GM18505 (cell line): Measurements from ENCODE around the gene SH3PXD2B.
"Not testable (repeated sequence)": the region's sequence is repeated elsewhere in the genome, so short reads cannot be mapped to it uniquely, and the experiment has no call there.

Experiments
- ATAC-seq: cut with Tn5 transposase; IDR thresholded peaks from one replicate; pipeline ENCODE4 v1.9.1; 2021; ENCODE audit not compliant: unreplicated experiment
- POLR2A ChIP-seq: IDR thresholded peaks from 4 replicates; pipeline ENCODE4 v1.6.1; 2011; ENCODE audit warnings: borderline replicate concordance; ENCODE audit not compliant: insufficient read depth, insufficient read length; ENCODE audit errors: extremely low read depth

Gene SH3PXD2B

DNA sequence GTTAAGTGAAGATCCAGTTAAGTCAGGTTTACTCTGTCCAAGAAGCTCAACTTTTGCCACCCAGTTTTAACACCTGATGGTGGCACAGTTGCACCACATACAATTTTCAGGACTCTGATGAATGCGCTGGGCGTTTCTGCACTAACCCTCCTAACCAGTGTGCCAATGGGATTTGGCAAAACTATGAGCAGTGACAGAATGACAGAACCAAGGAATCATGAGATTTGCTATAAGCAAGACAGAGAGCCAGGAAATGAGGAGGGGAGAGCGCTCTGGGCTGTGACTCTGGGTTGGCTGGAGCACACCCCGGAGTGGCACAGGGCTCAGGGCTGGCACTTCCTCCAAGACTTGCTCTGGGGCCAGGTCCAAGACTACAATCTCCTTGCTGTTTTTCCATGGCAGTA, 84.1 kb downstream of the SH3PXD2B start:
- TF ChIP-seq POLR2A = no peak
- ATAC-seq = no peak

DNA sequence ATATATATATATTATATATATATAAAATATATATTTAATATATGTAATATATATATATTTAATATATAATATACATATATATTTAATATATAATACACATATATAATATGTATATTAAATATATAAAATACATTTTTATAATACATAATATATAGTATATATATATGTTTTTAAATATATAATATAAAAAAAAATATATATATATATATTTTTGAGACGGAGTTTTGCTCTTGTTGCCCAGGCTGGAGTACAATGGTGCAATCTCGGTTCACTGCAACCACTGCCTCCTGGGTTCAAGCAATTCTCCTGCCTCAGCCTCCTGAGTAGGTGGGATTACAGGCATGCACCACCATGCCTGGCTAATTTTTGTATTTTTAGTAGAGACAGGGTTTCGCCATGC, 85.6 kb downstream of the SH3PXD2B start:
- not testable (repeated sequence) for ATAC-seq

DNA sequence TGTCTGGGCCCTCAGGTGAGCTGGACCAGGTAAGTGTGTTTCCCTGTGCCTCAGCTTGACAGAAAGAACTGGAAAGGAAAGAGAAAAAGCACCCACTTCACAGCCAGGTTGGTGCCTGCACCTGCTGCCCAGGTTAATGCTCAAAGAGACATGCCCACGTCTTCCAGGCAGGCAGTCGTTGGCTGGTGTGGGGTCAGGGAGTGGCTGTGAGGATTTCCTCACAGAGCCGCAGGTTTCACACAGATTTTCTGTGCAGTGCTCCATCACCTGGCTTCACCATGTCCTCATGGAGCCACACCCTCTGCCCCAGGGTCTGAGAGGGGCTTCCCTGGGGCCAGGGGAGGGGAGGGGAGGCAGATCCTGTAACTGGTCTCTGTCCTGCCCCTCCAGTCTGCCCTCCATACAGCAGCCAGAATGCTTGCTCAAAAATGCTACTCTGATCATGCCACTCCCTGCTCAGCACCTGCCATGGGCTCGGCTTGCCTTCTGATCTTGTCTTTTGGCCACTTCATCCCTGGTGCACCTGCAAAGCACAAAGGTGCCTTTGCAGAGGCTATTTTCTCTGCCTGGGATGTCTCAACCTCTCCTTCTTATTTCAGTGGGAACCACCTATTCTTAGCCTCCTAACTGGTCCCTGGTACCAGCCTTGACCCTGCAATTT, 88.2 kb downstream of the SH3PXD2B start:
- TF ChIP-seq POLR2A = no peak

DNA sequence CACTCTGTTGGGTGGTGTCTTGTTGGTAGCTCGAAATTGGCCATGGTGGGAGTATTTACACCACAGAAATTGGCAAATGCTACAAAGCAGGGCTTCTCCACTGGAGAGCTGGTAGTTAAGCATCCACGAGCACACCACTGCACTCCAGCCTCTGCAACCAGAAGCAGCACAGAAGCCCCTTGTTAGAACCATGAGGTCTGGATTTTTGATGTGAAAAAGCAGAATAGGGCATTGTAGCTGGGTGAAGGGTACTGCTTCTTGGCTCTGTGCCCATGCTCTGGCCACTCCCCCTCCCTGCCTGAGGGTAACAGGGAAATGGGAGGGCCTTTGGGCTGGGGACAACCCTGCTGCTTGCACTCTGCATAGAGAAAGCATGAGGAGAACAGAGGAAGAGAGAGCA, 89.6 kb downstream of the SH3PXD2B start:
- no peak for ATAC-seq
- no peak for TF ChIP-seq POLR2A

More for the DNA sequence above, 88.2 kb downstream of the SH3PXD2B start:
- ATAC-seq = no peak

DNA sequence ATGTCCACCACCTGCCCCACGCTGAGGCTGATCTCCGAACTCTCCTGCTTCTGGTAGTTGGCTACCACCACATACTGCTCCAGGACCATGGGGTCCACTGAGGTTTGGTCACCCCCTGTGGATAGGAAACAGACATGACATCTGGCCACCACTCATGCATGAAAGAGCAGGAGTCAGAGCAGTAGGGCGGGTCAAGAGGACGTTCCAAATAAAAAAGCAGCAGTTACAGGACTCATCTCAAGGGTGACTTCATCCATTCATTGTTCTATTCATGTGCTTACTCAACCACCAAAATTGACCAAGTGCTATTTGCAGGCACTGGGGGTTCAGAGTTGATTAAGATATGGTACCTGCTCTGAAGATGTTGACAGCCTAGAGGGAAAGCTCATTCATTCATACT, 91.6 kb downstream of the SH3PXD2B start:
- TF ChIP-seq POLR2A = no peak

DNA sequence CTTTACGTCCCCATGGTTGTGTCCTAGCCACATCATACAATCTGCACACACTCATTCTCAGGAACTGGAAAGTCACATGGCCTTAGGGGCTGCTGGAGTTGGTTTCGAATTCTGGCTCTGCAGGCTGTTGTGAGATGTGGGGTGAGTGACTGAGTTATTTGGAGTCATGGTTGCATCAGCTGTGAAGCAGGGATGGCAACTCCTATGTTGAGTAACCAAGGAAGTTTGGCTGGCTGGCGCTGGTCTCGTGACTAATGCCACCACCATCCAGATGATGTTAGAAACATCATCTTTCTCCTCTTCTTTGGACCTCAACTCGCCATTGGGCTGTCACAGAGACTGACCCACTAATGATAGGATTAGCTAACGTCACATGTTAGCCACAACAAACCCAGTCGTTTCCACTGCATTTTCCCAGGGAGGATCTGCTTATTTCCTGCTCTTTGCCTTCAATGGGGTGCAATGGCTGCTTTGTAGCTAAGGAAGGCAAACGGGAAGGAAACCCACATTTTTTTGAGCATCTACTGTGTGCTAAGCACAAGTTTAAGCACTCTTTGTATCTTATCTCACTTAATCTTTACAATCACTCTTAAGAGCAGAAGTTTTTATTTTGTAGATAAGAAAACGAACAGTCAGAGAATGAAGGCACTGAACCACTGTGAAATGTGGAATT, 92.6 kb downstream of the SH3PXD2B start:
- no peak for TF ChIP-seq POLR2A
- ATAC-seq = no peak

More for the DNA sequence above, 91.6 kb downstream of the SH3PXD2B start:
- ATAC-seq = no peak

DNA sequence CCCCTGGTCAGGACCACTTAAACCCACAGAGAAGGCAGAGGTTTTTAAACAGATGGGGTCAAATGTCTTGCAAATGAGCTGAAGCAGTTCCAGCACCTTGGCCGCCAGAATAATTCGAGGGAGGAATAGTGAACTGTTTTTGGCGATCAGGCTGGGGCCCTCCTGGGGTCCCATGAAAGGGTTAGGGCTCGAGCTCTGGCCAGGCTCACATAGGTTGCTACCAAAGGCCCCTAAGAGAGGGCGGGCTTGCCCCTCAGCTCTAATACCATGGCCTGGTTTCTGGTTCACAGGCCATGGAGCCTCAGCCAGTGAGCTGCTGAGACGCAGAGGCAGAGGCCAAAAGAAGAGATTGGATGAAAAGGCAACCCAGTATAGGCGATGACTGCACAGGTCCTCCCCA, 96.0 kb downstream of the SH3PXD2B start:
- ATAC-seq = no peak
- TF ChIP-seq POLR2A = no peak

DNA sequence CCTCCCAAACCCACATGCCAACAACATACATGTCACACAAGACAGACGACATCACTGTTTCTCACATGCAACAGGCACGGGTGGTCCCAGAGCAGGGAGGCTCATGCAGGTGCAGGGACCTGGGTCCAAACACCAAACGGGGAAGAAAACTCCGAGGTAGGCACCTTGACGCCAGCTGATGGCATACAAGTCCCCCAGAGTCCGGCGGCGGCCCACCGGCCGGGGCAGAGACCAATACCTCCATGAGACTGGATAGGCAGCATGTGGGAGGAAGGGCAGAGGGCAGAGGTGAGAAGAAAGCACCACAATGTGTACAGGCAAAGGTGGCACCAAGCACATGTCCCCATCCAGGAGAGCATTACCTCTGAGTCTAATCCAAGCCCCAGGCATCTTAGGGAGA, 97.8 kb downstream of the SH3PXD2B start:
- ATAC-seq = no peak
- no peak for TF ChIP-seq POLR2A

DNA sequence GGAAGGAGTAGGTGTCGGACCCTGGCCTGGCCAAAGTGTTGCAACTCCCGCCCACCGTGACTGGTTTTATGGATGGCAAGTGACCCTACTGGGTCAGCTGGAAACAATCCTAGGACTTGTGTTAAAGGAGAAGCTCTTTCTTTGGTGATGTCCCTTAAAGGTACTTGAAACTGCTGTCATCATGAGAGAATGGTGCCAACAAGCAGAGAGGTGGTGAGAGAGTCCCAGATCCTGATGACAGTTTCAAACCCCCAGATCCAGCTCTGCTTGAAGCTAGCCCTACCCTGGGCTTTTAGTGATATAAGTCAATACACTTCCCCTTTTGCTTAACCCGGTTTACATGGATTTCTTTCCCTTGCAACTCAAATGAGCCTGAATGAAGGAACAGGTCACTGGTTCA, 98.3 kb downstream of the SH3PXD2B start:
- ATAC-seq = no peak
- TF ChIP-seq POLR2A = no peak

DNA sequence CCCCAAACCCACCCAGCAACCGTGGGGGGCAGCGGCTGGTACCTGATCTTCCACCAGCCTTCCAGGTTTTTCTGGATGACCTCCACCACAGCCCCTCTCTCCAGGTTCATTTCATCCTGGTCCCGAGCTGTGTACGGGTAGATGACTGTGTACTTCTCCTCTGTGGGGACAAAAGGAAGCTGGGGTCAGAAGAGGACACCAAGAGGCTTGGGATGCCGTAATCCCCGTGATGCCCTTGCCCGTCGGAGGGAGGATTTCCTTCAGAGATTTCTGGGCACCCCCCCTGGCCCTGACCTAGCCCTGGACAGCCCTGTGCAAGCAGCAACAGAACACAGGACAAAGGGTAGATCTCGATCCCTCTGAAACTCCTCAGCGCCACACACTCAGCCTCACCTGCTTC, 100.5 kb downstream of the SH3PXD2B start:
- no peak for TF ChIP-seq POLR2A

DNA sequence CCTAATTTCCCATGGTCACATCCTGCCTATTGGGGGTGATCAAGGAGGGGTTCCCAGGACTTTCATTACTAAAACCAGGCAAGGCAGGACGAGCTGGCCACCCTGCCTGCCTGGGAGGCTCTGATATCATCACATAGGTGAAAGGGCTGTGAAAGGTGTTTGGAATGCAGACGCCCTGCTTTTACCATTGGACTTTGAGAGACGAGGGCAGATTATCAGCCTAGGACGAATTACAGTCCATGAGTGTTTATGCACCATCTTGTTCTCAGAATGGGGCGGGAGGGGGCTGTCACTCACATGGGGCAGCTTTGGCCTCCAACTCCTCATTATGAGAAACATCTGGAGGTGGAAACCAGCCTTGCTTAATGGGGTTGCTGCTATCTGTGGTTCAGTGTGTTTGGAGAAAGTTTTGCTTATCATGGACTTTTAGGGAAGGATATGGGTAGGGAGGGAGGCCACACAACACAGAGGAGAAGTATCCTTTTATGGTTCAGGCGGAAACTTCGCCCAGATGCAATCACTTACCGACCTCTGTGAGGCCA, 101.0 kb downstream of the SH3PXD2B start:
- TF ChIP-seq POLR2A = no peak
- ATAC-seq = no peak

More for the DNA sequence above, 100.5 kb downstream of the SH3PXD2B start:
- no peak for ATAC-seq

DNA sequence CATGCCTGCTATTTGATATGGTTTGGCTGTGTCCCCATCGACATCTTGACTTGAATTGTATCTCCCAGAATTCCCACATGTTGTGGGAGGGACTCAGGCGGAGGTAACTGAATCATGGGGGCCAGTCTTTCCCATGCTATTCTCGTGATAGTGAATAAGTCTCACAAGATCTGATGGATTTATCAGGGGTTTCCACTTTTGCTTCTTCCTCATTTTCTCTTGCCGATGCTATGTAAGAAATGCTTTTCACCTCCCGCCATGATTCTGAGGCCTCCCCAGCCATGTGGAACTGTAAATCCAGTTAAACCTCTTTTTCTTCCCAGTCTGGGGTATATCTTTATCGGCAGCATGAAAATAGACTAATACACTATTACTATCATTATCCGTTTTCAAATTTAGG, 101.8 kb downstream of the SH3PXD2B start:
- ATAC-seq = not testable (repeated sequence)

DNA sequence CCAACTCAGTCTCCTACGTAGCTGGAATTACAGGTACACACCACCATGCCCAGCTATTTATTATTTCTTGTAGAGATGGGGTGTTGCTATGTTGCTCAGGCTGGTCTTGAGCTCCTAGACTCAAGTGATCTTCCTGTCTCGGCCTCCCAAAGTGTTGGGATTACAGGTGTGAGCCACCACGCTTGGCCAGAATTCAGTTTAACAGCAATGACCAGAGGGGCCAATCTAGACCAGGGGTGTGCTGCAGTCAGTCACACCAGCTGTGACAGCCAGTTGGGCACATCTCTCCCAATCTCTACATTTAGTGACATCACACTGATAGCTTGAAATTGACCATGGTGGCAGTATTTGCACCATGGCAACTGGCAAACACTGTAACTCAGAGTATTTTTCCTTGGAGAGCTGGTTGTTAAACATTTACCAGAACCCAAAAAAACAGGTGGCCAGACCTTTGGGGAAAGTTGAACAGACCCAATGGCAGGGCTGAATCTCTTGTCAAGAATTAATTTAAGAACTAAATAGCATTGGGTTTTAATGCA, 103.0 kb downstream of the SH3PXD2B start:
- no peak for TF ChIP-seq POLR2A
- no peak for ATAC-seq
